HG03575 (cell line): ENCODE results near the gene SEC16B.

Source experiments
- ATAC-seq: cut with Tn5 transposase; IDR thresholded peaks from one replicate; pipeline ENCODE4 v1.9.1; 2021; ENCODE audit not compliant: unreplicated experiment, insufficient number of reproducible peaks, low FRiP score; ENCODE audit errors: extremely low read depth

The SEC16B gene

DNA sequence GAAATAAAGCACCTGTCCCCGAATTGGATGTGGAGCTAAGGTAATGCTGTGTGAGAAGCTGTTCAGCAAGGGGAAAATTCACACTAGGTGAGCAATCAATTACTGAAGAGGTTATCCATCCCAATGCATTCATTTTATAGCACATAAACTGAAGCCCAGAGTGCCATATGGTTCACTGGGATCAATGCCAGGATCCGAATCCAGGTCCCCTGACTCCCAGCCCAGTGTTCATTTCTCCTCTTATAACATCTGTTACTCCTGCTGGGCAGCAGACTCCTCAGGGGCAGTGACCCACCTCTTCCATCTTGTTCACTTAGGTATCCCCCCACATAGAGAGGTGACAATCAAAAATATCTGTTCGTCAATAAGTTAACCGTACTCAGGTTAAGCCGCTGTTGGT, 13.2 kb upstream of the SEC16B start:
- ATAC-seq = no peak

DNA sequence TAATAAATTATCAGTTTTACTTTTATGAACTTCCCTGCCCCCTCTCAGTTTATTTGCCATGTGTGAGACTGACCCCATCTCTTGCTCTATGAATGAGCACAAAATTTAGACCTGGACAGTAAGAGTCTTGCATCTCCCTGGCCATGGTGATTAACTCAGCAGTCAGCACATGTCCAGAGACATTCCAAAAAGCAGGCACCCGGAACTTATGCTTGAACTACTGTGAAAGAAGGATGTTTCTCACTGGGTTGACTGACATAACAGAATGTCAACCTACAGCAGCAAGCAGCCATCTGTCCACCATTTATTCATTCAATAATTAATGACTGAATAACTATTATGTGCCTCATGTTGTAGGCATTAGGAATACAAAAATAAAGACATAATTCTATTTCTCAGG, 11.3 kb upstream of the SEC16B start:
- ATAC-seq = no peak

DNA sequence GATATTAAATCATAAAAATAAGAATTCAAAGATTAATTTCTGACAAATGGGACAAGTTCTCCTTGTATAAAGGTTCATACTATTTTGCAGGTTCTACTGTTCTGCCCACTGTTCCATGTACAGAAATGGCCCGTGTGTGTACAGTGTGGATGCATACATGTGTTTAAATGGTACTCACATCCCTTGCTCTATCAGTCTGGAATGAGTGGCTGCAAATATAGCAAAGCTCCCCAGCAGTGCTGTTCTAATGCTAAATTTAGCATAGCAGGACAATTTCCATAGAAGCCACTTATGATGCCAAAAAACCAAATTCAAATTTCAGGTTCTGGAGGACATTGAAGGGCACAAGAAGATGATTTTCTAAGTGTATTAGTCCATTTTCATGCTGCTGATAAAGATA, 9.4 kb upstream of the SEC16B start:
- no peak for ATAC-seq

DNA sequence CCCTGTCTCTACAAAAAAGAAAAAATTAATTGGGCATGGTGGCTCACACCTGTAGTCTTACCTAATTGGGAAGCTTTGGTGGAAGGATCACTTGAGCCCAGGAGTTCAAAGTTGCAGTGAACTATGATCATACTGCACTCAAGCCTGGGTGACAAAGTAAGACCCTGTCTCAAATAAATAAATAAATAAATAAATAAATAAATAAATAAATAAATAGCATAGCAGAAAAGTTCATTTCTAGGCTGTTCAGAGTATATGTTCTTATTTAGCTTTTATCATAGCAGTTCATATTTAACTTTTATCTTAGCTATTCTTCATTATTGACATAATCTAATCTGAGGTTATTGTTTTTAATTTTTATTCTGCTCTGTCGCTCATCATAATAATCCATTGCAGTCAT, 8.7 kb upstream of the SEC16B start:
- ATAC-seq = no peak

DNA sequence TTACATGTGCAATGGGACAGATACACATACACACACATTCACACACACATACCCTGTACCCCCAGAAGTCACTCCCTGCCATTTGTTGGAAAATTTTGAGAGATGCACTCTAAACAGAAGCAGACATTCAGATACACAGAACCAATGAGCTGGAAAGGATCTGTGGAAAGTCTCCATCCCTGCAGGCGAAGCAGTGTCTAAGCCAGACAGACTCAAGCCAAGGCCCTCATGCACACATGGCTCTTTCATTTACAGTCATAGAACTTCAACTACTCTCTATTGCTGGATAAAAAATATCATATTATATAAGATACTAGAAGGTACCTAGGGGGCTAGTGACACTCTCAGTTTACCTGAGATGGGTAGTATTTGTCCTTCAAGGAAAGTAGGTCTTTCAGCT, 7.3 kb upstream of the SEC16B start:
- no peak for ATAC-seq

DNA sequence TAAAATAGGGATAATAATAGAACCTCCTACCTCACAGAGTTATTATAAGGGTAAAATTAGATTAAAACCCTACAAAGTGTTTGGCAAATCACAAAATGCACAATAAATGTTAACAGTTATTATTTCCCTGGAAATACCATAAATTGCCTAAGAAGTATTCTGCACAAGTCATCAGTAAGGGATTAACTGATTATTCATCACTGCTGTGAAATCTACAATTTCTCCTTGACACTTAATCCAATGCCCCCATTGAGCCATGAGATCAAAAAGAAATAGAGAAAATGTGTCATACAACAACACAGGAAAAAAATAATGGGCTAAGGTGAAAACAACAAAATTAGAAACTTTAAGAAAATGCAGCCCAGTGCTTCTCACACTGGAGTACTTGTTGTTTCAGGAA, 6.7 kb upstream of the SEC16B start:
- ATAC-seq = no peak

DNA sequence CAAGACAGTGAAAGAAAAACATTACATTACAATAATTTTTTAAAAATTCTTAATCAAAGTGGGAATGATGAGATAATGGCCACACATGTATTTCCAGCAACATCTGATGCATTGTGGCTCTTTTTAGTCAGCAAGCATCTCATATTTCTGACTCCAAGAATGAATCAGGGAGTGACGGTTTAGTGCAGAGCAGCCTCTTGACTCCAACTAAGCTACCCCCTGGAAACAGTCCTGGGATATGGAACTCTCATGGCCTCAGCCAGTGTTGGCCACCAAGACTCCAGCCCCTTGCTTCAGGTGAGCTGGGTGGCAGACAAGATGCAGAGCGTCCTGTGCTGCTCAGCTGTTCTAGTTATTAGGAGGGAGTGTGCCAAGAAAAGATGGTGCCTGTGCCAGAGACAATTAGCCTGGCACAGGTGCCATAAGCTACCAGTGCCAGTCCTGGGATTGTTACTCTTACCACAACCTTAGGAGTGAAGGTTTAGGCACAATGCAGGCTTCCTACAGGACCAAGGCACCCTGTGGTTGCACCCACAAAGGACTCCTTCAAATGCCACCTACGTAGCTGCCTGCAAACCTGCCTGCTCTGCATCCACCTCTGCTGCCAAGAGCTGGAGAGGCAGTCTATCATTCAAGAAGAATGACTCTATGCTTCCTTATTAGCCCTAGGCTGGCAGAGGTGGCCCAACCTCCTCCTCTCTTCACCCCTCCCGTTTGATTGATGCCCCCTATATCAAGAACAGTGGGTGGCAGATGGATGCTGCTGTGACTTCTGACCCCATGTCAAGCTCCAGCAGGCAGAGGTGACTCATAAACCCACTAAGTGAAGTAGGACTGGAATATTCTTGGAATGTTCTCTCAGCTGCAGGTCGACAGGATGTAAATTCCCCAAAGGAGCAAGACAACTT, 6.0 kb upstream of the SEC16B start:
- no peak for ATAC-seq

DNA sequence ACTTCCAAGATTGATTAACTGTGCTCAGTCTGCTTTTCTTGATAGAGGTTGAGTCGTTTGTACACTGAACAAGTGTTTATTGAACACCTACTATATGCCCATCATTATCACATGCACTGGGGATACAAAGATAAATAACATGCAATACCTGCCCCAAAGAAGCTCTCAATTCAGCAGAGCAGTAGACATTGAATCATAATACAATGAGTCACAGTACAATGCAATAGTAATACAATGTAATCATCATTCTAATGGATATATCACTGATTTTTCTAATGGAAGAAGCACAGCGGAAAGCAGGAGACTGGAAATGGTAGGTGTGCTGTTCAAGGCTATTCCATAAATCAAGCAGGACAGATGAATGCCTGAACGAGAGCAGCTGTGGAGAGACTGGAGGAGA, 3.7 kb upstream of the SEC16B start:
- ATAC-seq = no peak

GRCh38 chr1:177969109-177969508, 749 bp downstream of the SEC16B start:
- ATAC-seq = no peak

DNA sequence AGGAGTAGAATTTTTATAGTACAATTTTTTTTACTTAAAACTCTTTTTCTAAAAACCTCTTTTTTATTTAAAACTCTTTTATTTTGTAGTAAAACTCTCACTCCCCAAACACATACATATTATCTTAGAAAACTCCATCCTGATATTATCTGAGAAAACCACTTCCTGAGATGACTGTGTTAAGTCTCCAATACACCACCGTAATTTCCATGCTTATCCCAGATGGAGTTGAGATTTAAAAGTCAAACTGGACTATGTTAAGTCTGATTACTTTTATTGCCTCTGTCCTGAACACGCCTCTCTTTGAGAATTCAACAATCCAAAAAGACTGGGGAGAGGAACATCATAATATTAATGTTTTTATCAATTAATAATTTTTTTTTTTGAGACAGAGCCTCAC, 3.7 kb downstream of the SEC16B start:
- no peak for ATAC-seq

DNA sequence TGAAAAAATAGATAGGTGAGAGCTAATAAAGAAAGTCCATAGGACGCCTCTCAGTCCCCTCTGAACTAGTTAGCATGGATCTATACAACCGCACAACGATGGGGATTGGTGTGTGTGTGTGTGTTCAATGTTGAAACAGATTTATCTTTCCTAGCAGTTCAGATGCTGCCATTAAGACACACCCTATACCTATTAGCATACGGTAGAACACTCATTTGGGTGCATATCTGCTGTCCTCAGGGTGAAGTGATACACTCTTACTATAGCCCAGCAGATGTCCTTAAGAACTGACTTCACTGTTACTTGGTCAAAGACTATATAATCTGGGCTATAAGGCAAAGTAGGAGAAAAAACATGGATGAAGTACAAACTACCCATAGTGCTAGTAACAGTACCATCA, 4.6 kb downstream of the SEC16B start:
- no peak for ATAC-seq

DNA sequence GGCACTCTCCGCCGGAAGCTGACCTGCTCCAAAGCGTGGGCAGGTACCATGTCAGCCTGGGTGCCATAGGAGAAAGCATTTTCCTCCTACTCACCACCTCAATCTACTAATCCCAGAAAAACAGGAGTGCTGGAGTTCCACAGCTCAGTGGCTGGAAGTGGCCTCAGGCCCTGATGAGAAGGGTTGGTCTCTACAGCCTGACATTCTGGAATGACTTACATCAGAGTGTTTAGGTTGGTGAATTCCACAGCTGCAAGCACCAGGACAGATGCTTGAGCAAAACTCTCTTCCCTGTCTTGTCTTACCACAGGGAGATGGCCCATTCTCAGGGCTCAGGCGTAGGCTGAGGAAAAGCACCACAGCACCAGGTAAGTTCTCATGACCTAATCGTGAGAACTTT, 5.5 kb downstream of the SEC16B start:
- ATAC-seq = no peak

GRCh38 chr1:177960939-177961622, 8.8 kb downstream of the SEC16B start:
- ATAC-seq = no peak

DNA sequence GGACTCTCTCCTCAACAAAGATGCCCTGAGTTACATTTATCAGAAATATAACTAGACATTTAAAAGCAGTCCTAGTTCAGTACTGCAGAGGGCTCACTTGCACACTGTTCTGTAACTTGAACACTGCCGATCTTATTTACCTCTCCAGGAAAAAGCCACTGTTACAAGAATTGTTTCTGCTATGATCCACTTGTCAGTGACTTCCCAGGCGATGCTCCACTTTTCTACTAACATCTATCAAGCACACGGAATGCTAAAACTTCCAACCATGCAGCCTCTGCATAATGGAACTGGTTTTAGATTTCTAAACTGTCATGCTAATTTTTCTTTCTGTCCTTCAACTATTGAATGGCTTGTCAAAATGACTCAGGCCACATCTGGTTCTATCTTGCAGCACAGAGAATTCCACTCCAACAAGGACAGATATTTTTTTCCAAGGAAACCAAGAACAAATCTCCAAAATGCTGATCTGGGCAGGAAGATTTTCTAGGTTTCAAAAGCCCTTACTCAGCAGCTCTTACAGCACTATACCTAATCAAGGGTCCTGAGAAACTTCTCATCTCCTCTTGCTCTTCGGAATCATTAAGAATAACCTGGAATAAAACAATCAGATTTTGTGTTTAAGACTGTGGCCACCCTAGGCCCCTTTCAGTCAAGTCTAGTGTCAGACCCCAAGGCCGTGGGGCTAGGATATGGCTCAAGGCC, 9.9 kb downstream of the SEC16B start:
- no peak for ATAC-seq

GRCh38 chr1:177958092-177958491, 11.8 kb downstream of the SEC16B start:
- ATAC-seq = no peak

DNA sequence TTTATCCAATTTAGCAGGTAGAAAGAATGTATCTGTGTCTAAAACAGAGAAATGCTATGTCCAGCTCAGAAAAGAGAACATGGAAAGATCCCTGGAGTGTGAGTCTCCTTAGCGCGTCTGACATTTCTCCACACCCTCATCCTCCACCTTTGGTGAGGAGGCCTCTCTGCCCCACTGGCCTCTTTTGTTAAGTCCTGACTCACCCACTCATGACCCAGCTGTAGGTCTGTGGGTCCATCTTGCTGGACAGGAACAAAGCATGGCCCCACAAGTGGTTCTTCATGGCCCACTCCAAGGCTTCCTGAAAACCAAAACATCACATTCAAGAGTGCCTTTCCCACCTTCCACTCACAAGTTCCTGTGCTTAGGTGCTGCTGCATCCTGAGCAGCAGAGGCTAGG, 15.8 kb downstream of the SEC16B start:
- no peak for ATAC-seq

- ATAC-seq = no peak
Observed at GRCh38 chr1:177953549-177953948, 16.3 kb downstream of the SEC16B start.

- ATAC-seq = no peak
Observed at GRCh38 chr1:177952691-177953090, 17.2 kb downstream of the SEC16B start.

- ATAC-seq = no peak
Observed at GRCh38 chr1:177952249-177952648, 17.6 kb downstream of the SEC16B start.

GRCh38 chr1:177950506-177950905, 19.4 kb downstream of the SEC16B start:
- no peak for ATAC-seq
